Measurements from ENCODE around the gene RGS9BP. TPM values are rescaled to one million over a fixed set of nuclear protein-coding genes. Genes with fewer than 3 reads are reported as not detected.

RGS9BP gene
- total and polyA plus RNA-seq, 2 of the 13 experiments (the other 11 are each of a cell fraction or from before 2014, with no cell fraction given) = 0.01 TPM; not detected in 1

- TF ChIP-seq, protein P1, sequence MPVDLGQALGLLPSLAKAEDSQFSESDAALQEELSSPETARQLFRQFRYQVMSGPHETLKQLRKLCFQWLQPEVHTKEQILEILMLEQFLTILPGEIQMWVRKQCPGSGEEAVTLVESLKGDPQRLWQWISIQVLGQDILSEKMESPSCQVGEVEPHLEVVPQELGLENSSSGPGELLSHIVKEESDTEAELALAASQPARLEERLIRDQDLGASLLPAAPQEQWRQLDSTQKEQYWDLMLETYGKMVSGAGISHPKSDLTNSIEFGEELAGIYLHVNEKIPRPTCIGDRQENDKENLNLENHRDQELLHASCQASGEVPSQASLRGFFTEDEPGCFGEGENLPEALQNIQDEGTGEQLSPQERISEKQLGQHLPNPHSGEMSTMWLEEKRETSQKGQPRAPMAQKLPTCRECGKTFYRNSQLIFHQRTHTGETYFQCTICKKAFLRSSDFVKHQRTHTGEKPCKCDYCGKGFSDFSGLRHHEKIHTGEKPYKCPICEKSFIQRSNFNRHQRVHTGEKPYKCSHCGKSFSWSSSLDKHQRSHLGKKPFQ (CRISPR knock-in tag; IDR thresholded peaks at IDR 0.05; ENCODE audit: insufficient replicate concordance) = no peak
- TF ChIP-seq ZNF232 (CRISPR knock-in tag; IDR thresholded peaks at IDR 0.05; ENCODE audit: borderline replicate concordance) = no peak
- no peak for TF ChIP-seq STAT6 (CRISPR knock-in tag; IDR thresholded peaks at IDR 0.05; ENCODE audit: borderline replicate concordance)
- TF ChIP-seq ZBED4 (CRISPR knock-in tag; IDR thresholded peaks at IDR 0.05; ENCODE audit: borderline replicate concordance) = no peak
- TF ChIP-seq ZNF674 (CRISPR knock-in tag; IDR thresholded peaks at IDR 0.05; ENCODE audit: low read depth) = no peak
- no peak for TF ChIP-seq RAD21 (CRISPR knock-in tag; IDR thresholded peaks at IDR 0.05)
- TF ChIP-seq RBM22 (optimal IDR thresholded peaks at IDR 0.05; ENCODE audit: low read length) = no peak
- TF ChIP-seq ATAD3A (CRISPR knock-in tag; IDR thresholded peaks at IDR 0.05) = no peak
- no peak for TF ChIP-seq ZBTB8A (CRISPR knock-in tag; IDR thresholded peaks at IDR 0.05; ENCODE audit: borderline replicate concordance, low read depth)
- TF ChIP-seq CREBL2 (CRISPR knock-in tag; IDR thresholded peaks at IDR 0.05; ENCODE audit: borderline replicate concordance) = no peak
- TF ChIP-seq RFXAP (CRISPR knock-in tag; IDR thresholded peaks at IDR 0.05; ENCODE audit: borderline replicate concordance) = no peak
- TF ChIP-seq ZNF773 (CRISPR knock-in tag; IDR thresholded peaks at IDR 0.05; ENCODE audit: borderline replicate concordance) = no peak; the same call in 1 of the 2 replicates
- no peak for TF ChIP-seq PAWR (CRISPR knock-in tag; IDR thresholded peaks at IDR 0.05; ENCODE audit: borderline replicate concordance)
- TF ChIP-seq, protein P2, sequence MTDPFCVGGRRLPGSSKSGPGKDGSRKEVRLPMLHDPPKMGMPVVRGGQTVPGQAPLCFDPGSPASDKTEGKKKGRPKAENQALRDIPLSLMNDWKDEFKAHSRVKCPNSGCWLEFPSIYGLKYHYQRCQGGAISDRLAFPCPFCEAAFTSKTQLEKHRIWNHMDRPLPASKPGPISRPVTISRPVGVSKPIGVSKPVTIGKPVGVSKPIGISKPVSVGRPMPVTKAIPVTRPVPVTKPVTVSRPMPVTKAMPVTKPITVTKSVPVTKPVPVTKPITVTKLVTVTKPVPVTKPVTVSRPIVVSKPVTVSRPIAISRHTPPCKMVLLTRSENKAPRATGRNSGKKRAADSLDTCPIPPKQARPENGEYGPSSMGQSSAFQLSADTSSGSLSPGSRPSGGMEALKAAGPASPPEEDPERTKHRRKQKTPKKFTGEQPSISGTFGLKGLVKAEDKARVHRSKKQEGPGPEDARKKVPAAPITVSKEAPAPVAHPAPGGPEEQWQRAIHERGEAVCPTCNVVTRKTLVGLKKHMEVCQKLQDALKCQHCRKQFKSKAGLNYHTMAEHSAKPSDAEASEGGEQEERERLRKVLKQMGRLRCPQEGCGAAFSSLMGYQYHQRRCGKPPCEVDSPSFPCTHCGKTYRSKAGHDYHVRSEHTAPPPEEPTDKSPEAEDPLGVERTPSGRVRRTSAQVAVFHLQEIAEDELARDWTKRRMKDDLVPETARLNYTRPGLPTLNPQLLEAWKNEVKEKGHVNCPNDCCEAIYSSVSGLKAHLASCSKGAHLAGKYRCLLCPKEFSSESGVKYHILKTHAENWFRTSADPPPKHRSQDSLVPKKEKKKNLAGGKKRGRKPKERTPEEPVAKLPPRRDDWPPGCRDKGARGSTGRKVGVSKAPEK (CRISPR knock-in tag; IDR thresholded peaks at IDR 0.05; ENCODE audit: borderline replicate concordance) = no peak
- no peak for TF ChIP-seq ZNF850 (CRISPR knock-in tag; conservative IDR thresholded peaks at IDR 0.05)
Observed at GRCh38 chr19:32674931-32675719, 523 bp upstream of the RGS9BP start, which contains the start of gene ANKRD27 (continued).

All from HepG2 (cell line).